AG04450 (cell line): Measurements from ENCODE around the gene AP1S2. TPM values are rescaled to one million over a fixed set of nuclear protein-coding genes. Genes with fewer than 3 reads are reported as not detected.
A peak's percentile ranks its signal among the peaks of the same experiment; 100 is the strongest.

Source experiments
- CTCF ChIA-PET: fragments of 300-600, 350-600 bp; formaldehyde crosslinking; extraction: SDS; loops from one replicate; lab custom pipeline; 2022; ENCODE audit warnings: antibody characterized with exemption, inconsistent platforms; lab: Charles Lee
- POLR2A ChIA-PET: fragments of 350-600 bp; formaldehyde crosslinking; extraction: SDS; loops from one replicate; lab custom pipeline; 2021; ENCODE audit warnings: antibody characterized with exemption, inconsistent platforms; lab: Yijun Ruan, JAX
- DNase-seq: peaks from one replicate; pipeline ENCODE4 v3.0.0-alpha.2; 2011; ENCODE audit warnings: low read depth, low spot score
- H3K27ac ChIP-seq: one replicate; pipeline ENCODE4 v1.5.1; 2012; ENCODE audit warnings: low read depth, low read length, control low read depth
- H3K27me3 ChIP-seq: one replicate; pipeline ENCODE4 v1.6.0; 2012; ENCODE audit warnings: low read length; ENCODE audit not compliant: control insufficient read depth, insufficient read depth
- H3K4me3 ChIP-seq: 2 replicates; pipeline ENCODE4 v1.5.1; 2011; ENCODE audit warnings: mild to moderate bottlenecking, low read depth, low read length, control low read depth
- H3K9me3 ChIP-seq: 2 replicates; pipeline ENCODE4 v1.5.1; 2012; ENCODE audit warnings: low read length; ENCODE audit not compliant: control insufficient read depth, insufficient read depth
- CTCF ChIP-seq: IDR thresholded peaks from 2 replicates; pipeline ENCODE4 v1.5.1; 2011; ENCODE audit warnings: low read depth, low read length, control low read depth, inconsistent platforms
- polyA plus RNA-seq: library from polyadenylated mRNA; depleted of rRNA; stranded (reverse); fragments of >200 nt; gene quantifications from 2 replicates; pipeline ENCODE4 v1.2.3, GENCODE V29; 2011

Gene AP1S2
- polyA plus RNA-seq, 1 experiment: 60.8 TPM

DNA sequence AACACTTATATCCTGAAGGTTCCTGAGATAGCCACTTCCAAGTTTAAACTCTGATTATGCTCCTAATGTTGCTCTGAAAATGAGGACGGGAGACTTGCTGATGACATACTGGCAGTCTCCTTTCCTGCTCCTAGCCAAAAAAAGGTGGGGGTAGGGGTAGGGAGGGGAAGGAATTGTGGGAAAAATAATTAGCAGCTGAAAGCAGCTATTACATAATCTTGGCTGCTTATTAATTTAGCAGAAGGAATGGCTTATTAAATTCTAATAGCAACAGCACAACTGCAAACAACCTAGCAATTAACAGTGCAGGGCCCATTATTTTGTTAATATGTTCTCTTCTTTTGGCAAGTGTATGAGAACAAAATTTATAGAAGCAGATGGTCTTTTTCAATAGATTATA, 2.0 kb upstream of the AP1S2 start:
- no peak for TF ChIP-seq CTCF
- H3K27ac ChIP-seq: no peak overlapping the region
- ChIA-PET CTCF (interaction anchor here (1.1 kb wide), 1 partner anchor 75 kb away, joined by 3 read pairs; no protein-coding TSS in a partner anchor), POLR2A (no interaction called here)
- H3K27me3 ChIP-seq: no peaks in the 10 kb centered on the region
- H3K4me3 ChIP-seq: no peak overlapping the region
- DNase-seq: no peak
- H3K9me3 ChIP-seq: no peaks in the 10 kb centered on the region

DNA sequence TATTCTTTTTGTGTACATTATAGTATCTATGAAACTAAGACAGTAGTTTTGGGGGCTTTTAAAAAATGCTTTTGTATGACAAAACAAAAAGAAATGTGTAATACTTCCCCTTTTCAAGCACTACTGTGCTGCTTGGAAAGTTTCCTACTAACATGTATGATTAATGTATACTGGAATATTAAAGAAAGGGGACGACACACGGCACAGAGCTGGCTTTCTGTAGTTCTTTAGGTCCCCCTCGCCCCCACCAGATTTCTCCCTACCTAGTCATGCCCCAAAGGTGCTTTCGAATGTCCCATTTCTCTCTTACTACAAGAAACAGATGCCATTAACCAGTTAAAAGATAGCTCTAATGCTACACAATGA, 1.6 kb upstream of the AP1S2 start:
- ChIA-PET CTCF (interaction anchor here (1.1 to 1.4 kb wide), 2 partner anchors 75 to 581 kb away, joined by 3 to 6 read pairs; no protein-coding TSS in a partner anchor), POLR2A (no interaction called here)
- no peaks in the 10 kb centered on the region for H3K27me3 ChIP-seq
- TF ChIP-seq CTCF: no peak
- H3K9me3 ChIP-seq: no peaks in the 10 kb centered on the region
- DNase-seq: no peak
- no peak overlapping the region for H3K4me3 ChIP-seq
- no peak overlapping the region for H3K27ac ChIP-seq

GRCh38 chrX:15855568-15856221, 1.1 kb upstream of the AP1S2 start:
- H3K9me3 ChIP-seq: no peaks in the 10 kb centered on the region
- POLR2A ChIA-PET: no interaction called here
- DNase-seq: no peak
- CTCF ChIA-PET: interaction anchor here (1.1 to 1.4 kb wide), 2 partner anchors 76 to 581 kb away, joined by 3 to 6 read pairs; no protein-coding TSS in a partner anchor
- no peaks in the 10 kb centered on the region for H3K27me3 ChIP-seq
- no peak for TF ChIP-seq CTCF
- H3K4me3 ChIP-seq: peak overlapping the region; percentile 75
- peak overlapping the region; percentile 21 for H3K27ac ChIP-seq

DNA sequence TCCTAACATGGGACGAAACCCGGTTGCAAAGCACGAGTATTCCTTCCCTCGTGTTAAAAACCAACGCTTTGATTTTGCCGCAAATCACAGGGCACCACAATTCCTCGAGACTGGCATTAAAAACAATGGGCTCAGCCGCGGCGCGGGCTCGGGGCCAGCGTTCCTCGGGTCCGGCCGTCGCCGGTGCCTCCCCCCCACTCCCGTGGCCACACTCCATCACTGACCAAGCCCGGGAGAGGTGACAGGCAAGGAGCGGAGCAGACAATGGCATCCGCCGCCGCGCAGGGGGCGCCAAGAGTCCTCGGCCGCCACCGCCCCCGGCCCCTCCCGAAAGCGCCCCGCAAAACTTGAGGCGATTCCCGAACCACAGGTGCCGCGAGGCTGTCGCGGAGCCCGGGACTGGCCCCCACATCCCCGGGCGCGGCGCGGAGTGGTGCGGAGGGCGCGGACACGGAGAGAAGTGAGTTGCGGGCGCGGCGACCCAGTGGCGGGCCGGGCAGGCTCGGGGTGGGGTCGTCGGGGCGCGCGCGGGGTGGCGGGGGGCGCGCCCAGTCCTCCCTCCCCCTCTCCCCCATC, 445 bp downstream of the AP1S2 start:
- ChIA-PET CTCF (no interaction called here), POLR2A (interaction anchor here (0.9 kb wide), 1 partner anchor 865 kb away, joined by 3 read pairs; the partner anchor contains the start of gene SYAP1)
- TF ChIP-seq CTCF: no peak
- Histone ChIP-seq H3K9me3 (no peaks in the 10 kb centered on the region), H3K4me3 (peak overlapping the region; percentile 68), H3K27me3 (no peaks in the 10 kb centered on the region), H3K27ac (no peak overlapping the region)
- no peak for DNase-seq

- TF ChIP-seq CTCF: no peak
Observed at GRCh38 chrX:15853586-15854079, 980 bp downstream of the AP1S2 start.

More at GRCh38 chrX:15853586-15854079, 980 bp downstream of the AP1S2 start:
- H3K27me3 ChIP-seq: no peaks in the 10 kb centered on the region
- CTCF ChIA-PET: no interaction called here
- H3K9me3 ChIP-seq: no peaks in the 10 kb centered on the region
- no peak for DNase-seq
- POLR2A ChIA-PET: no interaction called here
- peak overlapping the region; percentile 68 for H3K4me3 ChIP-seq
- H3K27ac ChIP-seq: no peak overlapping the region
